Mammary epithelial cell (primary cell): Measurements from ENCODE around the gene IFT81.

Experiments used
- EZH2 ChIP-seq: IDR thresholded peaks from 2 replicates; pipeline ENCODE4 v1.6.1; 2012; ENCODE audit warnings: low read length, inconsistent platforms, borderline replicate concordance
- TF ChIP-seq, protein P1 (sequence below), 2 donors: IDR thresholded peaks in 1 of 2; conservative IDR thresholded peaks in 1 of 2; 2 replicates each; pipeline ENCODE4 v1.5.1; 2011 to 2012; ENCODE audit warnings: inconsistent platforms in 2 of 2, low read length in 2 of 2, mild to moderate bottlenecking in 2 of 2, control low read depth in 1 of 2, low read depth in 1 of 2; ENCODE audit not compliant: insufficient read depth in 1 of 2; ENCODE audit errors: extremely low read depth in 1 of 2

DNA sequence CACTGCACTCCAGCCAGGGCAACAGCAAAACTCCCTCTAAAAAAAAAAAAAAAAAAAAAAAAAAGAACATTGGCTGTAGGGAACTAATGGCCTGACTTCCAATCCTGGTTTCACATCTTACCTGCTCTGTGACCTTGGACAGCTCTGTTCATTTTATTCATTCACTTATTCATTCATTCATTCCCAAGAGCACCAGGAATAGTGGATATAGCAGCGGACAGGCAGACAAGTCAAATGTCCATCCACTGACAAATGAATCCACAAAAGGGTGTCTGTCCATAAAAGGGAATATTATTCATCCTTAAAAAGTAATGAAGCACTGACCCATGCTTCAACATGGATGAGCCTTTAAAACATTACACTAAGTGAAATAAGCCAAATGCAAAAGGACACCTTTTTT lies 48.3 kb upstream of the IFT81 start:
- TF ChIP-seq, protein P1, sequence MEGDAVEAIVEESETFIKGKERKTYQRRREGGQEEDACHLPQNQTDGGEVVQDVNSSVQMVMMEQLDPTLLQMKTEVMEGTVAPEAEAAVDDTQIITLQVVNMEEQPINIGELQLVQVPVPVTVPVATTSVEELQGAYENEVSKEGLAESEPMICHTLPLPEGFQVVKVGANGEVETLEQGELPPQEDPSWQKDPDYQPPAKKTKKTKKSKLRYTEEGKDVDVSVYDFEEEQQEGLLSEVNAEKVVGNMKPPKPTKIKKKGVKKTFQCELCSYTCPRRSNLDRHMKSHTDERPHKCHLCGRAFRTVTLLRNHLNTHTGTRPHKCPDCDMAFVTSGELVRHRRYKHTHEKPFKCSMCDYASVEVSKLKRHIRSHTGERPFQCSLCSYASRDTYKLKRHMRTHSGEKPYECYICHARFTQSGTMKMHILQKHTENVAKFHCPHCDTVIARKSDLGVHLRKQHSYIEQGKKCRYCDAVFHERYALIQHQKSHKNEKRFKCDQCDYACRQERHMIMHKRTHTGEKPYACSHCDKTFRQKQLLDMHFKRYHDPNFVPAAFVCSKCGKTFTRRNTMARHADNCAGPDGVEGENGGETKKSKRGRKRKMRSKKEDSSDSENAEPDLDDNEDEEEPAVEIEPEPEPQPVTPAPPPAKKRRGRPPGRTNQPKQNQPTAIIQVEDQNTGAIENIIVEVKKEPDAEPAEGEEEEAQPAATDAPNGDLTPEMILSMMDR (conservative IDR thresholded peaks at IDR 0.05 in 1 of 2, IDR thresholded peaks at IDR 0.05 in 1 of 2; ENCODE audit: extremely low read depth in 1 of 2, insufficient read depth in 1 of 2, low read depth in 1 of 2, low read length in 2 of 2) = no peak
- no peak for TF ChIP-seq EZH2
